ENCODE data around the gene C11orf98.
A peak's percentile ranks its signal among the peaks of the same experiment; 100 is the strongest.
"Not testable (repeated sequence)": the region's sequence is repeated elsewhere in the genome, so short reads cannot be mapped to it uniquely, and the experiment has no call there.

Gene C11orf98

DNA sequence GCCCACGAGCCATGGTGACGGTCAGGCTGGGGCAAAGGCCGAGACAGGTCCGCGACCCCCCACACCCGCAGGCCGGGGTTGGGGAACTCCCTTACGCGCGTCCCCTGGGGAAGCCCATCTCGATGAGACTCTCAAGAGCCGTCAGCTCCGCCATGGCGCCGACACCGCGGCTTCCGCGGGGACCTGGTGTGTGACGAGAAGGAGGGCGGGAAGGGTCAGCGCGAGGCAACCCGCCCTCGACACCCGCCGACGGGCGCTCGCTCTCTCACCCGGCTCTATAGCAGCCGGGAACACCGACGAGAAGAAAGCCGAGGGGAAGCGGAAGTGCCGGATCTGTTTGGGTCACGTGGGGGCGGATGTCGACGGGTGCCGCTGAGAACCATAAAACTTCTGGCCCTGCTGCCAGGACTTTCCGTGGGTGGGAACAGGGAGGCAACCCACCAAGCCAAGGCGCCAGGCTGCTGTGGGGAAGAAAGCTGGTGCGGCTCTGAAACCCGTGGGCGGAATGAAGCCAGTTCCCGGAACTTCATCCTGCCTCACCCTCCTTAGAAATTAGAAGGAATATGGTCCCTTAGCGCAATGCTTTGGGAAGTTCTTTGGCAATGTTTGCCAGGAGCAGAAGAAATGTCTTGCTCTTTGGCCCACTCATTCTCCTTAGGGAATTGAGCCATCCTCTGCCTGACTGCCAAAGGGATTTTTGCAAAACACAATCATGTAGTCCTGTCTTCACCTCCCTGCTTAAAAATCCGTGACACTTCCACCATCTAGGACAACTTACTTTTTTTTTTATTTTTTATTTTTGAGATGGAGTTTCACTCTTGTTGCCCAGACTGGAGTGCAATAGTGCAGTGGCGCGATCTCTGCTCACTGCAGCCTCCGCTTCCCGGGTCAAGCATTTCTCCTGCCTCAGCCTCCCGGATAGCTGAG lies 14.0 kb upstream of the C11orf98 start, which contains the start of gene UBXN1:
UBXN1 (minus strand) TSS at position 304 of the 927 bp plus-strand sequence; CDS start at position 154, 150 bp downstream.
- no peaks in the 10 kb centered on the region for H3K27me3 ChIP-seq (replicated peaks; ENCODE audit: control insufficient read depth, insufficient read depth, low read length)
- peak within 1 kb of the TSS; percentile 95 for H3K4me3 ChIP-seq (replicated peaks; ENCODE audit: low read depth, low read length)
- no peak for TF ChIP-seq CTCF (IDR thresholded peaks at IDR 0.05; ENCODE audit: insufficient read depth, low read length, poor library complexity, severe bottlenecking)
- DNase-seq (ENCODE audit: extremely low read depth, insufficient read length), result peak; percentile 86
- H3K36me3 ChIP-seq (ENCODE audit: control insufficient read depth, insufficient read depth, low read length), result peaks cover 7% of the 10 kb centered on the region

GRCh38 chr11:62678433-62678769 lies 13.4 kb upstream of the C11orf98 start:
- DNase-seq (ENCODE audit: extremely low read depth, insufficient read length), result no peak
- Histone ChIP-seq H3K4me3 (replicated peaks; ENCODE audit: low read depth, low read length) (peak overlapping the region; percentile 95), H3K27me3 (replicated peaks; ENCODE audit: control insufficient read depth, insufficient read depth, low read length) (no peaks in the 10 kb centered on the region), H3K36me3 (ENCODE audit: control insufficient read depth, insufficient read depth, low read length) (peaks cover 7% of the 10 kb centered on the region)
- TF ChIP-seq CTCF (IDR thresholded peaks at IDR 0.05; ENCODE audit: insufficient read depth, low read length, poor library complexity, severe bottlenecking), result no peak

- peaks cover 7% of the 10 kb centered on the region for H3K36me3 ChIP-seq (ENCODE audit: control insufficient read depth, insufficient read depth, low read length)
- no peak for TF ChIP-seq CTCF (IDR thresholded peaks at IDR 0.05; ENCODE audit: insufficient read depth, low read length, poor library complexity, severe bottlenecking)
- no peak for DNase-seq (ENCODE audit: extremely low read depth, insufficient read length)
- H3K4me3 ChIP-seq (replicated peaks; ENCODE audit: low read depth, low read length), result peak overlapping the region; percentile 95
- H3K27me3 ChIP-seq (replicated peaks; ENCODE audit: control insufficient read depth, insufficient read depth, low read length), result no peaks in the 10 kb centered on the region
Measured at GRCh38 chr11:62677714-62678113, 12.7 kb upstream of the C11orf98 start.

DNA sequence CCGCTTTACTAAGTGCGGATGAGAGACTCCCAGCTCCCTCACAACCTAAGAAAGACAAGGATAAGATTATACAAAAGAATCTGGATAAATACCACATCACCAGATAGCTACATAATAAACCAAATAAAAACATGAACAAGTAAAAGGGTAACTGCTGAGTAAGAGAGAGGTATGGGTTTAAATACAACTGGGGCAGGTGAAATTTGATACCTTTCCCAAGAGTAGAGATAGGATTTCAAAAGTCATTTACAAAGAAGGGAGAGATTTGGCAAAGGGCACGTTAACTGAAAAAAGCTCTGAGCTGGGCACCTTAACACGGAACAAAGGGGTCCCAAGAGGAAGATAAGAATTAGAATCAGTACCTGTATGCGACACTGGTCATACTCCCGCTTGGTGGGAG lies 12.1 kb upstream of the C11orf98 start:
- no peak overlapping the region for H3K4me3 ChIP-seq (replicated peaks; ENCODE audit: low read depth, low read length)
- DNase-seq (ENCODE audit: extremely low read depth, insufficient read length), result no peak
- H3K27me3 ChIP-seq (replicated peaks; ENCODE audit: control insufficient read depth, insufficient read depth, low read length), result no peaks in the 10 kb centered on the region
- TF ChIP-seq CTCF (IDR thresholded peaks at IDR 0.05; ENCODE audit: insufficient read depth, low read length, poor library complexity, severe bottlenecking), result no peak
- peaks cover 7% of the 10 kb centered on the region for H3K36me3 ChIP-seq (ENCODE audit: control insufficient read depth, insufficient read depth, low read length)

DNA sequence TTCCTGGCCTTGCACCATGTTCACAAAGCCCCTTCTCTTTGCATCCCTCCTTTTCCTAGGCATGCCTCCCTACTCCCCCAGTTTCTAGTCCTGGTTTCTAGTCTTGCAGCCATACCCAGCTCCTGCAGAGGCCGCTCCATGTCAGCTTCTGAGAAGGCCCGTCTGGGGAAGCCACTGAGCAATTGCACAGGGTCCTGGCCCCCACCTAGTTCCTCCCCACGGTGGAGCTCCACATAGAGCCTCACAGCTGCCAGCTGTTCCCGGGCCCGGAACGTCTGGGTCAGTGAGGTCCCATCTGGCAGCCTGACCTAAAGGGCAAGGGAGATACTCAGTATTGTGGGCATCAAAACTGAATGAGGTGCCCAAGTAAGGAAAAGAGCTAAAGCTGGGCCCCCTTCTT lies 11.7 kb upstream of the C11orf98 start:
- TF ChIP-seq CTCF (IDR thresholded peaks at IDR 0.05; ENCODE audit: insufficient read depth, low read length, poor library complexity, severe bottlenecking), result no peak
- no peak overlapping the region for H3K4me3 ChIP-seq (replicated peaks; ENCODE audit: low read depth, low read length)
- H3K27me3 ChIP-seq (replicated peaks; ENCODE audit: control insufficient read depth, insufficient read depth, low read length), result no peaks in the 10 kb centered on the region
- H3K36me3 ChIP-seq (ENCODE audit: control insufficient read depth, insufficient read depth, low read length), result peaks cover 7% of the 10 kb centered on the region
- DNase-seq (ENCODE audit: extremely low read depth, insufficient read length), result no peak

DNA sequence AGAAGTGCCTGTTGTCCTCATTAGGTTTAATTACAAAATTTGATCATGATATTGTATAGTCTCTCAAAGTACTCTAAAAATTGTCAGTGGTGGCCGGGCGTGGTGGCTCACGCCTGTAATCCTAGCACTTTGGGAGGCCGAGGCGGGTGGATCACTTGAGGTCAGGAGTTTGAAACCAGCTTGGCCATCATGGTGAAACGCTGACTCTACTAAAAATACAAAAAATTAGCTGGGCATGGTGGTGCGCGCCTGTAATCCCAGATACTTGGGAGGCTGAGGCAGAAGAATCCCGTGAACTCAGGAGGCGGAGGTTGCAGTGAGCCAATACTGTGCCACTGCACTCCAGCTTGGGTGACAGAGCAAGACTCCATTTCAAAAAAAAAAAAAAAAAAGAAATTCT lies 10.4 kb upstream of the C11orf98 start:
- not testable (repeated sequence) for H3K27me3 ChIP-seq (replicated peaks; ENCODE audit: control insufficient read depth, insufficient read depth, low read length); H3K4me3 ChIP-seq (replicated peaks; ENCODE audit: low read depth, low read length); DNase-seq (ENCODE audit: extremely low read depth, insufficient read length); H3K36me3 ChIP-seq (ENCODE audit: control insufficient read depth, insufficient read depth, low read length)

Data from GM06990 (cell line).